ENCODE data around the gene SPATA2L.

The SPATA2L gene

GRCh38 chr16:89689142-89689541, 12.4 kb downstream of the SPATA2L start:
- Histone ChIP-seq H3K27me3 (ENCODE audit: control insufficient read depth, low read length) (no peaks in the 10 kb centered on the region), H3K27ac (ENCODE audit: low read depth, low read length) (no peak overlapping the region), H3K9me2 (replicated peaks; ENCODE audit: control insufficient read depth, low read length) (no peaks in the 10 kb centered on the region), H3K4me3 (ENCODE audit: low read length) (no peak overlapping the region), H3K4me2 (ENCODE audit: low read length) (no peak overlapping the region), H3K79me2 (ENCODE audit: control insufficient read depth, low read length) (peaks cover 27% of the 10 kb centered on the region), H3K9me3 (ENCODE audit: control insufficient read depth, insufficient read depth, low read length) (peaks cover 5% of the 10 kb centered on the region; the same call in 1 of the 2 replicates), H4K20me1 (ENCODE audit: control insufficient read depth, insufficient read depth, low read depth, low read length) (no peaks in the 10 kb centered on the region), H3K4me1 (ENCODE audit: control insufficient read depth, low read length) (peaks cover 19% of the 10 kb centered on the region), H3K36me3 (ENCODE audit: control insufficient read depth, low read length) (peaks cover 76% of the 10 kb centered on the region), H3F3A (ENCODE audit: control insufficient read depth, insufficient read depth) (no peaks in the 10 kb centered on the region)
- TF ChIP-seq CTCF (IDR thresholded peaks at IDR 0.05; ENCODE audit: low read depth, low read length, poor library complexity, severe bottlenecking) (no peak), EZH2phosphoT487 (IDR thresholded peaks at IDR 0.05; ENCODE audit: borderline replicate concordance, low read length) (no peak)

GRCh38 chr16:89688395-89688794, 13.1 kb downstream of the SPATA2L start:
- Histone ChIP-seq H3K27ac (ENCODE audit: low read depth, low read length) (no peak overlapping the region), H3K4me1 (ENCODE audit: control insufficient read depth, low read length) (peaks cover 19% of the 10 kb centered on the region), H3K4me3 (ENCODE audit: low read length) (peak overlapping the region; percentile 94), H3F3A (ENCODE audit: control insufficient read depth, insufficient read depth) (no peaks in the 10 kb centered on the region), H3K9me3 (ENCODE audit: control insufficient read depth, insufficient read depth, low read length) (peaks cover 5% of the 10 kb centered on the region; the same call in 1 of the 2 replicates), H3K79me2 (ENCODE audit: control insufficient read depth, low read length) (peaks cover 27% of the 10 kb centered on the region), H3K9me2 (replicated peaks; ENCODE audit: control insufficient read depth, low read length) (no peaks in the 10 kb centered on the region), H3K4me2 (ENCODE audit: low read length) (peak overlapping the region; percentile 99), H4K20me1 (ENCODE audit: control insufficient read depth, insufficient read depth, low read depth, low read length) (no peaks in the 10 kb centered on the region), H3K36me3 (ENCODE audit: control insufficient read depth, low read length) (peaks cover 69% of the 10 kb centered on the region), H3K27me3 (ENCODE audit: control insufficient read depth, low read length) (no peaks in the 10 kb centered on the region)
- TF ChIP-seq CTCF (IDR thresholded peaks at IDR 0.05; ENCODE audit: low read depth, low read length, poor library complexity, severe bottlenecking) (no peak), EZH2phosphoT487 (IDR thresholded peaks at IDR 0.05; ENCODE audit: borderline replicate concordance, low read length) (no peak)

GRCh38 chr16:89687092-89687940, 14.2 kb downstream of the SPATA2L start:
- H3K4me3 ChIP-seq (ENCODE audit: low read length), result peak overlapping the region; percentile 94
- TF ChIP-seq EZH2phosphoT487 (IDR thresholded peaks at IDR 0.05; ENCODE audit: borderline replicate concordance, low read length) (no peak), CTCF (IDR thresholded peaks at IDR 0.05; ENCODE audit: low read depth, low read length, poor library complexity, severe bottlenecking) (no peak)
- peaks cover 67% of the 10 kb centered on the region for H3K36me3 ChIP-seq (ENCODE audit: control insufficient read depth, low read length)
- H3K9me2 ChIP-seq (replicated peaks; ENCODE audit: control insufficient read depth, low read length), result no peaks in the 10 kb centered on the region
- peaks cover 5% of the 10 kb centered on the region; the same call in 1 of the 2 replicates for H3K9me3 ChIP-seq (ENCODE audit: control insufficient read depth, insufficient read depth, low read length)
- no peaks in the 10 kb centered on the region for H3F3A ChIP-seq (ENCODE audit: control insufficient read depth, insufficient read depth)
- H3K4me2 ChIP-seq (ENCODE audit: low read length), result peak overlapping the region; percentile 99
- no peaks in the 10 kb centered on the region for H4K20me1 ChIP-seq (ENCODE audit: control insufficient read depth, insufficient read depth, low read depth, low read length)
- peaks cover 19% of the 10 kb centered on the region for H3K4me1 ChIP-seq (ENCODE audit: control insufficient read depth, low read length)
- peaks cover 27% of the 10 kb centered on the region for H3K79me2 ChIP-seq (ENCODE audit: control insufficient read depth, low read length)
- peak overlapping the region; percentile 76 for H3K27ac ChIP-seq (ENCODE audit: low read depth, low read length)
- no peaks in the 10 kb centered on the region for H3K27me3 ChIP-seq (ENCODE audit: control insufficient read depth, low read length)

Data from DOHH2 (cell line).